Posterior vena cava (tissue), 2 donors: Measurements from ENCODE around the gene NADSYN1. TPM values are rescaled to one million over a fixed set of nuclear protein-coding genes. Genes with fewer than 3 reads are reported as not detected.
"Not testable (repeated sequence)": the region's sequence is repeated elsewhere in the genome, so short reads cannot be mapped to it uniquely, and the experiment has no call there.

ENCODE experiments used
- DNase-seq: peaks from one replicate; pipeline ENCODE4 v3.0.0-alpha.2; 2020; ENCODE audit warnings: low spot score
- intact Hi-C, 2 donors: fragments of 100-400 bp; cut with DNase I; formaldehyde crosslinking; loops; one replicate each; pipeline versions ENCODE4 v1.14.1 to v1.14.2; 2022 to 2023
- total RNA-seq, 2 donors: library from RNA; stranded (reverse); fragmentation: NEBNext Ultra II Directional; extraction: Animal tissue kit (Norgen Biotek cat#: 25700); gene quantifications; one replicate each; pipeline ENCODE4 v1.2.1, GENCODE V29; 2021
- donor health status: DM: yes; HTN: yes; CAD: no.
- donor health status: DM: yes; HTN: yes; CAD: no.

Gene NADSYN1
- total RNA-seq, 2 donors from 2014 or later = 38.7 to 48.1 TPM

DNA sequence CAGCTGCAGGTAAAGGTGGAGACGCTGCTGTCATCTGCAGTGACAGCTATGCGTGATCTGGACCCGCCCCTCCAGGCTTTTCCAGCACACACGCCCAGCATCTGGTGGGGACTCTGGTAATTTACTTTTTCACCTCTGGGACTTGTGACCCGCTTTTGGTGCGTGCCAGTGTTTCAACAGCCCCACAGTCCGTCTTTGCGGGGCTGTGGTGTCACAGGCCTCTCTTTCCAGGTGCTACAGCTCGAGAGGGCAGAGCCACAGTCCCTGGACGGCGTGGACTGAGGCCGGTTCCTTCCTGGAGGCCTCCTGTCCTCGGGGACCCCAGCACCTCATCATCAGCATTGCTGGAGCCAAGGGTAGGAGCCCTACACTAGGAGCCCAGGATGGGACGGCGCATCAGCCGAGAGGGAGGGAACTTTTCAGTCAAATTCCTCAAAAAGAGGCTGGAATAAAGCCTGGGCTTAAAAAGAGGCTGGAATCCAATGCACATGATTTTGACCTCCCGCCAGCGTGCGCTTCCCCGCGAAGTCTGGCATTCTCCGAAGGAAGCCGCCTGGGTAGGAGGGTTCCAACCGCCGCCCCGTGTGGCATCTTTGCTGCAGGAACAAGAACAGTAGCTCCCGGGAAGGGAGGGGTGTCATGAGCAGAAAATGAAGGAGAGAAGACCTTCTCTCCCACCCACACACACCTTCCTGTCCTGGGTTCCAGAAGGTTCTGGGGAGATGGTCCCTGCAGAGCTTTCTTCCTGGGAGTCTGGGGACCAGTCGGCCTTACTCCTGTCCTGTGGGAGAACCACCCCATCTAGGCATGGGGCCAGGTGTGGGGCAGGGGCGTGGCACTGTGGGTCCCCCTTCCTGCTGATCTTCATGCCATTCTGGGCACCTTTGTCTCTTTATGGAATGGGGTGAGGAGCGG lies 48.3 kb downstream of the NADSYN1 start:
- intact Hi-C loops = no loop called here

DNA sequence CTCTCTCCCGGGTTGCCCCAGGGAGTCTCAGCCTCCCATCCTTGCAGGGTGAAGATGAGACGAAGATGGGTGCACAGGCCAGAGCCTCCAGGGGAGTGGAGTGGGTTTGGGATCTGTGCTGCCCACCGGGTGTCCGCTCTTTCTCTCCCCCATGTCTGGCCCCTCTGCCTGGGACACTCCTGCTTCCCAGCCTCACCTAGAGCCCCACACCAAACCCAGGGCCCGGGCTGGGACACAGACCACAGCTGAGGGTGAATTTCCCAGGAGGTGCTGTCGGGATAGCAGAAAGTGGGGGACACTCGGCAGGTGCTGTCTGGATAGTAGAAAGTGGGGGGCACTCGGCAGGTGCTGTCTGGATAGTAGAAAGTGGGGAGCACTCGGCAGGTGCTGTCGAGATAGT lies 49.0 kb downstream of the NADSYN1 start:
- intact Hi-C loops = no loop called here
- peak; percentile 28 for DNase-seq

More for the DNA sequence above, 48.3 kb downstream of the NADSYN1 start:
- DNase-seq = peak; percentile 59

DNA sequence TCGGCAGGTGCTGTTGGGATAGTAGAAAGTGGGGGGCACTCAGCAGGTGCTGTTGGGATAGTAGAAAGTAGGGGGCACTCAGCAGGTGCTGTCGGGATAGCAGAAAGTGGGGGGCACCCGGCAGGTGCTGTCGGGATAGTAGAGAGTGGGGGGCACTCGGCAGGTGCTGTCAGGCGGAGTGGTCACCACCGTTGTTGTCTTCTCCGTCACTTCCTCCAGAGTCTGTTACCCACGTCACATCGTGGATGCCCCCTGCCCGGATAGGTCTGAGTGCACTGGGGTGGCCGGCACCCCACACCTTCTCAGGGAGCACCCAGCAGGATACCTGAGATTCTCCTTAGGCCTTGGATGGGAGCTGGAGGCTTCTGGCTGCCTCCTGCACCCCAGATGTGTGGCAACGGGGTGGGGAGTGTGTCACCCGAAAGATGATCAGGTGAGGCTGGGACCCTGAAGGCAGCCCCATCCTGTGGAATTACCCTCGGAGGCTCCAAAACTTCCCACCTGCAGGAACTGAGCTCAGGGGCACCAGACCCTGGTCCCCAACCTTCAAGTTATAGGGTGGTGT lies 50.0 kb downstream of the NADSYN1 start:
- DNase-seq = peak; percentile 70

DNA sequence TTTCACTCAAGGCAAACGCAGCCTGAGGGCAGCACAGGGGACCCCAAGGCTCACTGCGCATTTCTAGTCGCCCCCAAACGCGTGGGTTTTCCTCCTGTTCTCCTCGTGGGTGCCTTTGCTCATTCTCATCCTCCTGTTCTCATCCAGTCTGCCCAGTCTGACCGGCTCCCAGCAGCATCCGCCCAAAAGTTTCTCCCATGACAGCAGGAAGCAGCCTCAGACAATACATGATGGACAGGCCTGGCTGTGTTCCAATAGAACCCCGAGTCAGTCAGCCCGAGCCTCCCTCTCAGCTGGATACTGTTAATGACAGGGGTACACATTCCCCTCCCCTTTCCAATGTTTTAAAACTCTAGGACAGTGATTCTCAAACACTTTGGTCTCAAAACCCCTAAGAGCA lies 51.5 kb downstream of the NADSYN1 start:
- DNase-seq = peak; percentile 56
- intact Hi-C loops = no loop called here

More for the DNA sequence above, 50.0 kb downstream of the NADSYN1 start:
- intact Hi-C loops = no loop called here

DNA sequence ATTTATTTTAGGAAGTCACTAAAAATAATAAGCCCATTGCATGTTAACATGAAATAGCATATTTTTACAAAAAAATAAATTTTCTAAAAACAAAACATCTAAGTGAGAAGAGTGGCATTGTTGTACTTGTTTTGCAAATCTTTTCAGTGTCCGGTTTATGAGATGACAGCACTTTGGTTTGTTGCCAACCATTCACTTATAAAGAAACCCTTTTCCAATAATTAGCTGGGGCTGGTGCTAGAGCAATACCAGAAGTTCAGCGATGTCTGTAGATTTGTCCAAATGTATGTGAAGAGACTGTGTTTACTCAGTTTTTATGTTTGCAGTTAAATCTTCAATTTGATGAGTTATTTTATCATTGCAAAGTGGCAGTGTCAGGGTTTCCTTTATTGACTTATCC lies 52.0 kb downstream of the NADSYN1 start:
- intact Hi-C loops = no loop called here
- no peak for DNase-seq

DNA sequence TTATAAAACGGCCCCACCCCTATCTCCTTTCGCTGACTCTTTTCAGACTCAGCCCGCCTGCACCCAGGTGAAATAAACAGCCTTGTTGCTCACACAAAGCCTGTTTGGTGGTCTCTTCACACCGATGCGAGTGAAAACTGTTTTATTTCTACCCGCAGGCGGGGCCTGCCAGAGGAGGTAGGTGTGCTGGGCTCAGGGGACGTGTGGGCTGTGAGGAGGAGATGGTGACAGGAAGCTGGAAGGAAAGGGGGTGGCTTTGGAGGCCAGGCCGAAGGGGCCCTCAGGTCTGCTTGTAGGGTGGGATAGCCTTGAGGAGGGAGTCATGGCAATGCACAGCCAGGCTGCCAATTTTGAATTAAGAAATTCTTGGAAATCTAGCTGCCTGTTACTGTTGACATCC lies 52.8 kb downstream of the NADSYN1 start:
- DNase-seq = peak; percentile 50
- intact Hi-C loops = no loop called here

DNA sequence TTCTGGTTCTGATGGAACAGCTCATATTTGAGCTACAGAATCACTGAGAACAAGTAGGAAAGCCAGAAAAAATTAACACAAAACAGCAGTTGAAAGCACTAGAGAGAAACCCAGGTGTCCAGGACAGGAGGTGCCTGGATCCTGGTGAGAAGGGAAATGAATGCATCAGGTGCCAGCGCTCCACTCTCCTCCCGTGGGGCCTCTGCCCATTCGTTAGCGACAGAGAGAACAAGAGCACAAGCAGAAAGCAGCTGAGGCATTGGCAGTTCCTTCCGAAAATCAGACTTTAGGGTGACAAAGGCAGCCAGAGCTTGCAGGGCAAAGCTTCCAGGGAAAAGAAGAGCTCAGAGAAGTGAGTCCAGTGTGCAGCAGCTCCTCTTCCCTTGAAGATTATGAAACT lies 54.1 kb downstream of the NADSYN1 start:
- peak; percentile 12 for DNase-seq
- intact Hi-C loops = no loop called here

DNA sequence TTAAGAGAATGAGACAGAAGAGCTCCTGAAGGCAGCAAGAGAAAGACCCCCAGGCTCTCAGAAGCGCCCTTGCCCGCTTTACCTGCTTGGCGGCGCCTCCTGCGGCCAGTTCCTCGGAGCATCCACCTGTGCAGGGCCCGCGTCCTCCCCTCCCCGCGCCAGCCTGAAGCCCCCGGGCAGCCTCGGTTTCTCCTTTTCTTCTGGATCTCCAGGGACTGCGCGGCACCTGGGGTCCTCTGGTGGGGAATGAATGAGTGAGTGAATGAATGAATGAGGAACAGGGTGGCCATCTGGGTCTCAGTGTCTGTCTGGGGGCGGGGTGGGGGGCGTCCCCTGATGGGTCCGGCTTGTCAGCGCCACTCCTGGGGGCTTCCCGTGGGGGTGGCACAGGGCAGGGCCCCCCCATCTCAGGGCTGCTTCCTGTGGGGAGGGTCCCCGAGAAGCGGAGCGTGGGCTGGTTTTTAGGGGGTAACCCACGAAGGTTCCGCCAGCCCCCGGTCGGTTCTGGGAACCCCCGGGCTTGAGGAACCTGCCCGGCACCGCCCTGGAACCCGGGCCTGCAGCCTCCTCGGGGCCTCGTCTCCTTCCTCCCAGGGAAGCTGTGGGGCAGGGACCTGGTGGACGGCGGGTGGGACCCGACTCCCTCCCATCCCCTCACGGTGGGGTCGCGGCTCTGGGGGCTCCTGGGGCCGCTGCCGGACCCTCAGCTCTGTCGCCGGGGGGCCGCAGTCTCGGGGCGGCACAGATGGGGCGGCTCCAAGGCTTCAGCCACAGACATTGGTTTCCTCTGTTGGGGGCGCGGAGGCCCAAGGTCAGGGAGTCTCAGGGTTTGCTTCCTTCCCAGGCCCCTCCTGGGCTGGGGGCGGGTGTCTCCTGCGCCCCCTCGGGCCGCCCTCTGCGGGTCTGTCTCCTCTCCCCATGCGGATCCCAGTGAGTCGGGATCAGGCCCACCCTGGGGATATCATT lies 65.8 kb downstream of the NADSYN1 start:
- DNase-seq = peak; percentile 69
- intact Hi-C loops = no loop called here

DNA sequence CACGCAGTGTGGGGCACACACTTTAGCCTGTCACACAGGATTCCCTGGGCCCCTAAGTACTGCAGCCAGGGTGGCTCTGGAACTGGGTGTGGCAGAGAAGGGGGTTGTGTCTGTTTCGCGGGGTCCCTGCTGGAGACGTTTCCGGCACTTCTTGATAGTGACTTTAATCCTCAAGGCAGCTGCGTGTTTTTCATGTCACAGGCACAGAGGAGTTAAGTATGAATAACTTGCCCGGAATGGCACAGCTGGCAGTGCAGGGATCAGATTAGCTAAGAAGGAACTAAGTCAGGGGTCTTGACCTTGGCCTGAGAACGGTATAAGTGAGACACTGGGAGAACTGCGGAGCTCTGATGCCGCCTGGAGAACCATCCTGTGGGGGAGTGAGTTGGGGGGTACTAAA lies 66.5 kb downstream of the NADSYN1 start:
- DNase-seq = no peak
- intact Hi-C loops = no loop called here

DNA sequence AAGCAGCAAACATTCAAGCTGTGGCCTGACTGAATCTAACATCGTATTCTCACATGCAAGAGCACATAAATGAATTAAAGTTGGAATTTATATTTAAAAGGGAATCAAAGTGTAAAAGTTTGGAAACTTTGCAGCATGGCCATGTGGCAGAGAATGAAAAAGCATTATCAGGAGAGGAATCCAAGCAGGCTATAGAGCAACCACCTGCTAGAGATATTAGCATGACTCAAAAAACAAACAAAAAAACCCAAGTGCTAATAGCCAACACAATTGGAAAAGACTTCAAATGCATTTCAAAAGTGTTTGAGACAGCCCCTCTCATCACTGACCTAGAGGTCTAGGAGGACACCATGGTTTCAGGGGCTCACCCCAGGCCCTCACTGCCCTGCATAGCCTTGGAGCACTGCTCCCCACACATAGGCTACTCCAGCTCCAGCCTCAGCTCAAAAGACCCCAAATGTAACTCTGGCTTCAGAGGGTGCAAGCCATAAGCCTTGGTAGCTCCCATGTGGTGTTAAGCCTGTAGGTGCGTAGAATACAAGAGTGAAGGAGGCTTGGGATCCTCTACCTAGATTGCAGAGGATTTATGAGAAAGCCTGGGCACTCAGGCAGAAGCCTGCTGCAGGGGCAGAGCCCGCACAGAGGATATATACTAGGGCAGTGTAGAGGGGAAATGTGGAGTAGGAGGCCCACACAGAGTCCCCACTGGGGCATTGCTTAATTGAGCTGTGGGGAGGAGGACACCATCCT lies 72.4 kb downstream of the NADSYN1 start:
- no peak for DNase-seq
- intact Hi-C loops = no loop called here

DNA sequence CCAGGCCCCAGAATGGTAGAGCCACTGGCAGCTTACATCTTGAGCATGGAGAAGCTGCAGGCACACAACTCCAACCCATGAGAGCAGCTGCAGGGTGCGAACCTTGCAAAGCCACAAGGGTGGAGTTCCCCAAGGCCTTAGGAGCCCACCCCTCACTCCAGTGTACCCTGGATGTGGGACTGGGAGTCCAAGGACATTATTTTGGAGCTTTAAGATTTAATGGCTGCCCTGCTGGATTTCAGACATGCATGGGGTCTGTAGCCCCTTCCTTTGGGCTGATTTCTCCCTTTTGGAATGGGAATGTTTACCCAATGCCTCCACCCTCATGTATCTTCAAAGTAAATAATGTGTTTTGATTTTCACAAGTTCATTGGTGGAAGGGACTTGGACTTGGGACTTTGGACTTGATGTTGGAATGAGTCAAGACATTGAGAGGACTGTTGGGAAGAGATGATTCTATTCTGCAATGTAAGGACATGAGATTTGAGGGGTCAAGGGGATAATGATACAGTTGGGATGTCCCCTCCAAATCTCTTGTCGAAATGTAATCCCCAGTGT lies 73.0 kb downstream of the NADSYN1 start:
- intact Hi-C loops = no loop called here
- no peak for DNase-seq

DNA sequence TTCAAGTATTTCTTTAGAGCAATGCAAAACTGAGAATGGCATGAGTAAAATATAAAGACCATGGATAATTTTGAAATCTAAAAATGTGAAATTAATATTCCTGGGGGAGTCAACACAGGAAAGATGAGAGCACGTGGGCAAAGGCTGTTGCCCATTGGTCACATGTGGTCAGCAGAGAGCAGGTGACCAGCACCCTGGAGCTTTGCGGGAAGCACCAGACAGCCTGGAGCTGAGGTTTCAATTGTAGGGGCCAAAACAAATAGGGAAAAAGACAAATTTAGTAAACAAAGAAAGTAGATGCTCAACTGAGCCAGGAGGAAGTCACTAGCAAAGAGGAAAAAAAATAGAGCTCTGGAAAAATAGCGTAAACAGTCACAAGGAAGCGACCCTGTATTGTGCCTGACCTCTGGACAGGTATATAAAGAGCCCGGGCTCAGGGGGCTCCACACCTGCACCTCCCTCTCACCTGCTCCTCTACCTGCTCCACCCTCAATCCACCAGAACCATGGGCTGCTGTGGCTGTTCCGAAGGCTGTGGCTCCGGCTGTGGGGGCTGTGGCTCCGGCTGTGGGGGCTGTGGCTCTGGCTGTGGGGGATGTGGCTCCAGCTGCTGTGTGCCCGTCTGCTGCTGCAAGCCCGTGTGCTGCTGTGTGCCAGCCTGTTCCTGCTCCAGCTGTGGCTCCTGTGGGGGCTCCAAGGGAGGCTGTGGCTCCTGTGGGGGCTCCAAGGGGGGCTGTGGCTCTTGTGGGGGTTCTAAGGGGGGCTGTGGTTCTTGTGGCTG lies 74.0 kb downstream of the NADSYN1 start, which contains the start of gene KRTAP5-7:
KRTAP5-7 (plus strand) TSS at position 472 of the 780 bp plus-strand sequence; CDS start at position 506, 34 bp downstream.
- not testable (repeated sequence) for DNase-seq

DNA sequence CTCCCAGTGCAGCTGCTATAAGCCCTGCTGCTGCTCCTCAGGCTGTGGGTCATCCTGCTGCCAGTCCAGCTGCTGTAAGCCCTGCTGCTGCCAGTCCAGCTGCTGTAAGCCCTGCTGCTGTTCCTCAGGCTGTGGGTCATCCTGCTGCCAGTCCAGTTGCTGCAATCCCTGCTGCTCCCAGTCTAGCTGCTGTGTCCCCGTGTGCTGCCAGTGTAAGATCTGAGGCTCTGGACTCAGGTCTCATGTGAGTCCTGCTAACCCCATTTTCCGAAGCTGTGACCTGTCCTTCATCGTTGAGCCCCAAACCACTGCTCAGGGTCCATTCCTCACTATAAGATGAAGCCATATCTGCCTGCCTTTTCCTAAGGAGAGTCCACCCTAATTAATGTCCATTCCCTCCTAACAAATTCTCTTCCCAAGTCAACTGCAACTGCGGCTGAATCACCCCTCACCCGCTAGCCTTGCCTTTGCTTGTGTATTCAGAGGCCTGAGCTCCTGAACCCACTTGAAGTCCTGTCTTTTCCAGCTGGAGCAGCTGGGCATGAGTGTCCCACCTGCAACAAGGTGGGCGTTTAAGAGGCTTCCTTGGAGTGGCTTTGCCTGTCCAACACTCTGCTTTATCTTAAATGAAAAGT lies 74.7 kb downstream of the NADSYN1 start:
- intact Hi-C loops = no loop called here
- no peak for DNase-seq

More for the DNA sequence above, 74.0 kb downstream of the NADSYN1 start, which contains the start of gene KRTAP5-7:
- intact Hi-C loops = not testable (repeated sequence)

DNA sequence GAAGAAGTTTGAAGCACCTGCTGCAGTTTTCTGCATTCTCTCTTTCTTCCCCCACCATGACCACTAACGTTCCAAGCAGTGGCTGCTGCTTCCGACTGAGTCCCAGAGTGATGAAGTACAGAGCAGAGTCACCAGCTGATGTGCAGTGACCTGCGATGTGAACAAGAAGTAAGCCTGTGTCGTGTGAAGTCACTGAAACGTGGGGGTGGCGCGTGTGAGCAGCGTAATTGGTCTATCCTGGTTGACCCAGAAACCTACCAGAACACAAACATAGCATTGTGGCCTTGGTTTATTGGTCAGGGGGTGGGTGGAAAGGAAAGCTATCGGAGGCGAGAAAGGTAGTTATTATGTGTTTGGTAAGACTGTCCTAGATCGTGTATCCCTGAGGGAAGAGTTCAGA lies 77.6 kb downstream of the NADSYN1 start:
- no peak for DNase-seq

DNA sequence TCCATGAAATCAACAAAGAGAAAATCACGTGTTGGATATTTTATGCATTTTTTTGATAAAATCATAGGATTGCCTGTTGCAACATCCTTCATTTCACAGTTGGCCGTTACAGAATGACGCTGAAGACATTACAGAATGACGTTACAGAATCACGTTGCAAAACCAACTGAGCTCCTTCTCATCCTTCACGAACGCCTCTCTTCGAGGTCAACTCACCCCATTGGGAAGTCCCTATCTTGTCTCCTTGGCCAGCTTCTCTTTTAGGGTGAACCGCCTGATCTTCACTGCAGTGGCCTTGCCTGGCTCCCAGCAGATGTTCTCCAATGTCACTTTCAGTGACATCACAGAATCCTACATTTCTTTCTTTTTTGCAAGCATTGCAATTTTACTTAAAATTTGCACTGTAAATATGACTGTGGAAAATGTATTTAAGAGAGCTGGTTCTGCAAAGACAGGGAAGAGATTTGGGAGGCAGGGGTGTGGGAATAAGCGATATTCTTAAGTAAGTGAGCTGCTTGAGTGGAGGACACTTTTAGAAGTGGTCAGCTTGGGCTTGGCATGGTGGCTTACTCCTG lies 79.1 kb downstream of the NADSYN1 start:
- intact Hi-C loops = no loop called here

More for the DNA sequence above, 77.6 kb downstream of the NADSYN1 start:
- intact Hi-C loops = no loop called here

DNA sequence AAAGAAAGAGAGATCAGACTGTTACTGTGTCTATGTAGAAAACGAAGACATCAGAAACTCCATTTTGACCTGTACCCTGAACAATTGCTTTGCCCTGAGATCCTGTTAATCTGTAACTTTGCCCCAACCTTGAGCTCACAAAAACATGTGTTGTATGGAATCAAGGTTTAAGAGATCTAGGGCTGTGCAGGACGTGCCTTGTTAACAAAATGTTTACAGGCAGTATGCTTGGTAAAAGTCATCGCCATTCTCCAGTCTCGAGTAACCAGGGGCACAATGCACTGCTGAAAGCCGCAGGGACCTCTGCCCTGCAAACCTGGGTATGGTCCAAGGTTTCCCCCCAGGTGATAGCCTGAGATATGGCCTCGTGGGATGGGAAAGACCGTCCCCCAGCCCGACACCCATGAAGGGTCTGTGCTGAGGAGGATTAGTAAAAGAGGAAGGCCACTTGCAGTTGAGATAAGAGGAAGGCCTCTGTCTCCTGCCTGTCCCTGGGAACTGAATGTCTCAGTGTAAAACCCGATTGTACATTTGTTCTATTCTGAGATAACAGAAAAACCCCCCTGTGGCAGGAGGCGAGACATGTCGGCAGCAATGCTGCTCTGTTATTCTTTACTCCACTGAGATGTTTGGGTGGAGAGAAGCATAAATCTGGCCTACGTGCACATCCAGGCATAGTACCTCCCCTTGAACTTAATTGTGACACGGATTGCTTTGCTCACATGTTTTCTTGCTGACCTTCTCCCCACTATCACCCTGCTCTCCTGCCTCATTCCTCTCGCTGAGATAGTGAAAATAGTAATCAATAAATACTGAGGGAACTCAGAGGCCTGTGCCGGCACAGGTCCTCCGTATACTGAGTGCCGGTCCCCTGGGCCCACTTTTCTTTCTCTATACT lies 82.0 kb downstream of the NADSYN1 start:
- DNase-seq, intact Hi-C loops: not testable (repeated sequence)

More for the DNA sequence above, 79.1 kb downstream of the NADSYN1 start:
- DNase-seq = no peak
